Liver (tissue), 9 donors: ENCODE data around the gene CYBB. TPM values are rescaled to one million over a fixed set of nuclear protein-coding genes. Genes with fewer than 3 reads are reported as not detected.

ENCODE experiments used
- DNase-seq: peaks from one replicate; pipeline ENCODE4 v3.0.0-alpha.2; 2017; ENCODE audit warnings: low spot score
- H3K27ac ChIP-seq, 2 donors: one replicate each; pipeline ENCODE4 v1.7.0; 2013; ENCODE audit warnings: inconsistent platforms in 2 of 2, low read length in 2 of 2, control low read depth in 1 of 2, low read depth in 1 of 2, mild to moderate bottlenecking in 1 of 2
- H3K27me3 ChIP-seq, 4 donors: one replicate each; pipeline versions ENCODE4 v1.6.1 to v1.7.0; 2013; ENCODE audit warnings: low read length in 3 of 4, inconsistent platforms in 1 of 4, mild to moderate bottlenecking in 1 of 4, moderate library complexity in 1 of 4; ENCODE audit not compliant: control insufficient read depth in 4 of 4, insufficient read depth in 4 of 4
- H3K36me3 ChIP-seq, 4 donors: one replicate each; pipeline versions ENCODE4 v1.6.1 to v1.7.0; 2013; ENCODE audit warnings: low read length in 3 of 4, mild to moderate bottlenecking in 3 of 4, low read depth in 1 of 4, moderate library complexity in 1 of 4; ENCODE audit not compliant: control insufficient read depth in 4 of 4, insufficient read depth in 3 of 4
- H3K4me1 ChIP-seq, 4 donors: one replicate each; pipeline versions ENCODE4 v1.6.1 to v1.7.0; 2013; ENCODE audit warnings: low read length in 3 of 4, mild to moderate bottlenecking in 3 of 4, moderate library complexity in 1 of 4; ENCODE audit not compliant: control insufficient read depth in 4 of 4, insufficient read depth in 4 of 4
- H3K4me3 ChIP-seq, 3 donors: one replicate each; pipeline versions ENCODE4 v1.6.1 to v1.7.0; 2013; ENCODE audit warnings: low read length in 3 of 3, control low read depth in 1 of 3, low read depth in 1 of 3, mild to moderate bottlenecking in 1 of 3
- H3K9ac ChIP-seq, 2 donors: one replicate each; pipeline ENCODE4 v1.7.0; 2013; ENCODE audit warnings: low read length in 2 of 2, mild to moderate bottlenecking in 2 of 2, moderate library complexity in 2 of 2, control low read depth in 1 of 2, low read depth in 1 of 2
- H3K9me3 ChIP-seq, 4 donors: one replicate each; pipeline versions ENCODE4 v1.6.1 to v1.7.0; 2013; ENCODE audit warnings: low read length in 3 of 4; ENCODE audit not compliant: control insufficient read depth in 4 of 4
- EGR1 ChIP-seq, 2 donors: IDR thresholded peaks; 2 replicates each; pipeline ENCODE4 v1.6.1; 2016 to 2018; ENCODE audit warnings: antibody characterized with exemption in 2 of 2, low read depth in 2 of 2
- FOXA1 ChIP-seq: IDR thresholded peaks from 2 replicates; pipeline ENCODE4 v1.6.1; 2016; ENCODE audit warnings: antibody characterized with exemption
- FOXA2 ChIP-seq: IDR thresholded peaks from 2 replicates; pipeline ENCODE4 v1.6.1; 2016; ENCODE audit warnings: antibody characterized with exemption
- GABPA ChIP-seq, 2 donors: IDR thresholded peaks in 1 of 2; conservative IDR thresholded peaks in 1 of 2; 2 replicates each; pipeline ENCODE4 v1.6.1; 2016; ENCODE audit warnings: antibody characterized with exemption in 2 of 2, mild to moderate bottlenecking in 1 of 2, moderate library complexity in 1 of 2
- HNF4A ChIP-seq, 2 donors: conservative IDR thresholded peaks; 2 replicates each; pipeline ENCODE4 v1.6.1; 2016; ENCODE audit warnings: antibody characterized with exemption in 2 of 2, mild to moderate bottlenecking in 2 of 2
- HNF4G ChIP-seq: IDR thresholded peaks from 2 replicates; pipeline ENCODE4 v1.6.1; 2016; ENCODE audit warnings: antibody characterized with exemption
- JUND ChIP-seq, 2 donors: IDR thresholded peaks; 2 replicates each; pipeline ENCODE4 v1.6.1; 2016; ENCODE audit warnings: antibody characterized with exemption in 2 of 2
- NR2F2 ChIP-seq: IDR thresholded peaks from 2 replicates; pipeline ENCODE4 v1.6.1; 2016; ENCODE audit warnings: antibody characterized with exemption
- RAD21 ChIP-seq, 2 donors: IDR thresholded peaks; 2 replicates each; pipeline ENCODE4 v1.6.1; 2016; ENCODE audit warnings: antibody characterized with exemption in 2 of 2, mild to moderate bottlenecking in 2 of 2
- RXRA ChIP-seq, 2 donors: IDR thresholded peaks; 2 replicates each; pipeline ENCODE4 v1.6.1; 2017 to 2018; ENCODE audit warnings: antibody characterized with exemption in 2 of 2, mild to moderate bottlenecking in 1 of 2
- SP1 ChIP-seq: IDR thresholded peaks from 2 replicates; pipeline ENCODE4 v1.6.1; 2018; ENCODE audit warnings: antibody characterized with exemption, mild to moderate bottlenecking
- TAF1 ChIP-seq: conservative IDR thresholded peaks from 2 replicates; pipeline ENCODE4 v1.6.1; 2016; ENCODE audit warnings: antibody characterized with exemption, mild to moderate bottlenecking
- YY1 ChIP-seq: IDR thresholded peaks from 2 replicates; pipeline ENCODE4 v1.6.1; 2016; ENCODE audit warnings: antibody characterized with exemption, mild to moderate bottlenecking
- WGBS: extraction: QIAGEN DNeasy Blood & Tissue Kit; methylation state at CpG from one replicate; pipeline ENCODE4 v1.1.7; 2013; 5-methylcytosine and 5-hydroxymethylcytosine counted together
- polyA plus RNA-seq, 2 donors: library from polyadenylated mRNA; stranded (reverse) in 1 of 2; unstranded in 1 of 2; fragments of 200-250 nt in 1 of 2; fragments of >200 nt in 1 of 2; fragmentation: Nextera tagmentation in 1 of 2; extraction: Ambion mirVana in 1 of 2; gene quantifications; one replicate each; pipeline versions ENCODE4 v1.2.1 to v1.2.3, GENCODE V29; 2013 to 2015
- total RNA-seq, 2 donors: library from RNA; depleted of rRNA; stranded (reverse); fragments of >200 nt; gene quantifications; one replicate each; pipeline ENCODE4 v1.2.3, GENCODE V29; 2014
- TF ChIP-seq, protein P1 (sequence below): fragments of 150-350 bp; IDR thresholded peaks from 2 replicates; pipeline ENCODE4 v1.5.1; 2017; ENCODE audit warnings: improper control_type of control experiment, low read depth, low read length; ENCODE audit not compliant: missing input control
- TF ChIP-seq, protein P2 (sequence below): IDR thresholded peaks from 2 replicates; pipeline ENCODE4 v1.6.1; 2016; ENCODE audit warnings: antibody characterized with exemption
- TF ChIP-seq, protein P3 (sequence below): IDR thresholded peaks from 2 replicates; pipeline ENCODE4 v1.6.1; 2016; ENCODE audit warnings: antibody characterized with exemption
- TF ChIP-seq, protein P4 (sequence below): IDR thresholded peaks from 2 replicates; pipeline ENCODE4 v1.6.1; 2016; ENCODE audit warnings: antibody characterized with exemption
- TF ChIP-seq, protein P5 (sequence below): IDR thresholded peaks from 2 replicates; pipeline ENCODE4 v1.6.1; 2016; ENCODE audit warnings: antibody characterized with exemption, mild to moderate bottlenecking
- donor health status: healthy.
- donor health status: healthy.
- donor health status: healthy.
- donor health status: healthy.
- donor health status: healthy.

Gene CYBB
- total and polyA plus RNA-seq, 4 donors: 2.8 to 65.7 (median 14.5) TPM

DNA sequence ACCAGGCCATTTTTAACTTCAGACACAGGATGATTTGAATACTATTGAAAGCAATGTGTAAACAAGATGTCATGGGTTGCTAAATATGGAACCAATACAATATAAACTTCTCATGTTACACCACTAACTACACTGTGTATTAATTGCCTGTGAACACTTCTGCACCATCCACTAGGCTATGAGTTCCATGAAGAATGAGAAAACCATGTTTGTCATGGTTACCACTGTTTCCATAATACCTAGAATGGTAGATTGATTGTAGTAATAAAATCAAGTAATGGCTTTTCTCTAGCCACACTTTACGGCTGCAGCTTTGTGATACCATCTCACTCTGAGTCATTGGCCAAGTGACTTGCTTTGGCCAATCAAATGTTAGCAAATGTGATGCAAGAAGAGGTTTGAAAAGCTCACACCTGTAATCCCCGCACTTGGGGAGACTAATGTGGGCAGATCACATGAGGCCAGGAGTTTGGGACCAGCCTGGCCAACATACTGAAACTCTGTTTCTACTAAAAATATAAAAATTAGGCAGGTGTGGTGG lies 19.9 kb upstream of the CYBB start:
- Histone ChIP-seq H3K4me1 (no peaks in the 10 kb centered on the region), H3K27me3 (no peaks in the 10 kb centered on the region), H3K27ac (no peak overlapping the region), H3K9ac (no peak overlapping the region), H3K4me3 (no peak overlapping the region), H3K9me3 (no peaks in the 10 kb centered on the region), H3K36me3 (no peaks in the 10 kb centered on the region)
- DNase-seq: no peak
- TF ChIP-seq SP1 (no peak), HNF4A (conservative IDR thresholded peaks at IDR 0.05) (no peak), RAD21 (IDR thresholded peaks at IDR 0.05) (no peak), NR2F2 (no peak), YY1 (no peak), HNF4G (no peak), GABPA (IDR thresholded peaks at IDR 0.05 in 1 of 2, conservative IDR thresholded peaks at IDR 0.05 in 1 of 2) (no peak), RXRA (IDR thresholded peaks at IDR 0.05) (no peak), FOXA2 (no peak), TAF1 (no peak), JUND (IDR thresholded peaks at IDR 0.05) (no peak), EGR1 (IDR thresholded peaks at IDR 0.05; ENCODE audit: low read depth in 2 of 2) (no peak), FOXA1 (no peak)
- TF ChIP-seq, protein P1, sequence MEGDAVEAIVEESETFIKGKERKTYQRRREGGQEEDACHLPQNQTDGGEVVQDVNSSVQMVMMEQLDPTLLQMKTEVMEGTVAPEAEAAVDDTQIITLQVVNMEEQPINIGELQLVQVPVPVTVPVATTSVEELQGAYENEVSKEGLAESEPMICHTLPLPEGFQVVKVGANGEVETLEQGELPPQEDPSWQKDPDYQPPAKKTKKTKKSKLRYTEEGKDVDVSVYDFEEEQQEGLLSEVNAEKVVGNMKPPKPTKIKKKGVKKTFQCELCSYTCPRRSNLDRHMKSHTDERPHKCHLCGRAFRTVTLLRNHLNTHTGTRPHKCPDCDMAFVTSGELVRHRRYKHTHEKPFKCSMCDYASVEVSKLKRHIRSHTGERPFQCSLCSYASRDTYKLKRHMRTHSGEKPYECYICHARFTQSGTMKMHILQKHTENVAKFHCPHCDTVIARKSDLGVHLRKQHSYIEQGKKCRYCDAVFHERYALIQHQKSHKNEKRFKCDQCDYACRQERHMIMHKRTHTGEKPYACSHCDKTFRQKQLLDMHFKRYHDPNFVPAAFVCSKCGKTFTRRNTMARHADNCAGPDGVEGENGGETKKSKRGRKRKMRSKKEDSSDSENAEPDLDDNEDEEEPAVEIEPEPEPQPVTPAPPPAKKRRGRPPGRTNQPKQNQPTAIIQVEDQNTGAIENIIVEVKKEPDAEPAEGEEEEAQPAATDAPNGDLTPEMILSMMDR: no peak
- TF ChIP-seq, protein P2, sequence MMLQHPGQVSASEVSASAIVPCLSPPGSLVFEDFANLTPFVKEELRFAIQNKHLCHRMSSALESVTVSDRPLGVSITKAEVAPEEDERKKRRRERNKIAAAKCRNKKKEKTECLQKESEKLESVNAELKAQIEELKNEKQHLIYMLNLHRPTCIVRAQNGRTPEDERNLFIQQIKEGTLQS: no peak
- TF ChIP-seq, protein P3, sequence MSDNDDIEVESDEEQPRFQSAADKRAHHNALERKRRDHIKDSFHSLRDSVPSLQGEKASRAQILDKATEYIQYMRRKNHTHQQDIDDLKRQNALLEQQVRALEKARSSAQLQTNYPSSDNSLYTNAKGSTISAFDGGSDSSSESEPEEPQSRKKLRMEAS: no peak
- TF ChIP-seq, protein P4, sequence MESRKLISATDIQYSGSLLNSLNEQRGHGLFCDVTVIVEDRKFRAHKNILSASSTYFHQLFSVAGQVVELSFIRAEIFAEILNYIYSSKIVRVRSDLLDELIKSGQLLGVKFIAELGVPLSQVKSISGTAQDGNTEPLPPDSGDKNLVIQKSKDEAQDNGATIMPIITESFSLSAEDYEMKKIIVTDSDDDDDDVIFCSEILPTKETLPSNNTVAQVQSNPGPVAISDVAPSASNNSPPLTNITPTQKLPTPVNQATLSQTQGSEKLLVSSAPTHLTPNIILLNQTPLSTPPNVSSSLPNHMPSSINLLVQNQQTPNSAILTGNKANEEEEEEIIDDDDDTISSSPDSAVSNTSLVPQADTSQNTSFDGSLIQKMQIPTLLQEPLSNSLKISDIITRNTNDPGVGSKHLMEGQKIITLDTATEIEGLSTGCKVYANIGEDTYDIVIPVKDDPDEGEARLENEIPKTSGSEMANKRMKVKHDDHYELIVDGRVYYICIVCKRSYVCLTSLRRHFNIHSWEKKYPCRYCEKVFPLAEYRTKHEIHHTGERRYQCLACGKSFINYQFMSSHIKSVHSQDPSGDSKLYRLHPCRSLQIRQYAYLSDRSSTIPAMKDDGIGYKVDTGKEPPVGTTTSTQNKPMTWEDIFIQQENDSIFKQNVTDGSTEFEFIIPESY: no peak
- TF ChIP-seq, protein P5, sequence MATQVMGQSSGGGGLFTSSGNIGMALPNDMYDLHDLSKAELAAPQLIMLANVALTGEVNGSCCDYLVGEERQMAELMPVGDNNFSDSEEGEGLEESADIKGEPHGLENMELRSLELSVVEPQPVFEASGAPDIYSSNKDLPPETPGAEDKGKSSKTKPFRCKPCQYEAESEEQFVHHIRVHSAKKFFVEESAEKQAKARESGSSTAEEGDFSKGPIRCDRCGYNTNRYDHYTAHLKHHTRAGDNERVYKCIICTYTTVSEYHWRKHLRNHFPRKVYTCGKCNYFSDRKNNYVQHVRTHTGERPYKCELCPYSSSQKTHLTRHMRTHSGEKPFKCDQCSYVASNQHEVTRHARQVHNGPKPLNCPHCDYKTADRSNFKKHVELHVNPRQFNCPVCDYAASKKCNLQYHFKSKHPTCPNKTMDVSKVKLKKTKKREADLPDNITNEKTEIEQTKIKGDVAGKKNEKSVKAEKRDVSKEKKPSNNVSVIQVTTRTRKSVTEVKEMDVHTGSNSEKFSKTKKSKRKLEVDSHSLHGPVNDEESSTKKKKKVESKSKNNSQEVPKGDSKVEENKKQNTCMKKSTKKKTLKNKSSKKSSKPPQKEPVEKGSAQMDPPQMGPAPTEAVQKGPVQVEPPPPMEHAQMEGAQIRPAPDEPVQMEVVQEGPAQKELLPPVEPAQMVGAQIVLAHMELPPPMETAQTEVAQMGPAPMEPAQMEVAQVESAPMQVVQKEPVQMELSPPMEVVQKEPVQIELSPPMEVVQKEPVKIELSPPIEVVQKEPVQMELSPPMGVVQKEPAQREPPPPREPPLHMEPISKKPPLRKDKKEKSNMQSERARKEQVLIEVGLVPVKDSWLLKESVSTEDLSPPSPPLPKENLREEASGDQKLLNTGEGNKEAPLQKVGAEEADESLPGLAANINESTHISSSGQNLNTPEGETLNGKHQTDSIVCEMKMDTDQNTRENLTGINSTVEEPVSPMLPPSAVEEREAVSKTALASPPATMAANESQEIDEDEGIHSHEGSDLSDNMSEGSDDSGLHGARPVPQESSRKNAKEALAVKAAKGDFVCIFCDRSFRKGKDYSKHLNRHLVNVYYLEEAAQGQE: no peak
- WGBS: 94% methylated on average over 2 of the region's 2 CpGs
